Measurements from ENCODE around the gene AGXT2.
"Not testable (repeated sequence)": the region's sequence is repeated elsewhere in the genome, so short reads cannot be mapped to it uniquely, and the experiment has no call there.

AGXT2 gene

DNA sequence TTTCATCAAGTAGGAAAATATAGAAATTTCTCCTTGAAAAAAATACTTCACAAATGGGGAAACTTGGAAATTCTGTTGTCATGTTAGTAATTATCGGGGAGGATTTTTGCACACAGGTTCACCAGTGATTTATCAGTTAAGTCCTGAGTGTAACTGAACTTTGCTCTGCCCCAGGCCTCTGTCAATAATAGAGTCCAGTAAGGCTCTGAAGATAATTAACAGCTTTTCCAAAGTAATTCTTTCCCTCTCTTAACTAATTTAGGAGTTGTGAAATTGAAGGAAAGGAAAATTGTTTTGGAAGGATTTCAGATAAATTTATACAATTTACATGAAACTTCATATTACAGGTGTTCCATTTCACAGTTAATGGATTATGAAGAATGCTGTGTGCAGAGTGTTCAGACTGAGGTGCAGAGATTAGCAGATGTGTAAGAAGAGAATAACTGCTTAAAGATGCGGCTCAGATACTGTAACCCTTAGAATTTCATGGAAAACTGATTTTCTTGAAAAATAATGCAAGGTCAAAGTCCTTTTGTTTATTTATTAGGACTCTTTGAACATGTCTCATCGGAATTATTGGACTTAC is 2.9 kb upstream of the AGXT2 start:
- no peak for FAIRE-seq

DNA sequence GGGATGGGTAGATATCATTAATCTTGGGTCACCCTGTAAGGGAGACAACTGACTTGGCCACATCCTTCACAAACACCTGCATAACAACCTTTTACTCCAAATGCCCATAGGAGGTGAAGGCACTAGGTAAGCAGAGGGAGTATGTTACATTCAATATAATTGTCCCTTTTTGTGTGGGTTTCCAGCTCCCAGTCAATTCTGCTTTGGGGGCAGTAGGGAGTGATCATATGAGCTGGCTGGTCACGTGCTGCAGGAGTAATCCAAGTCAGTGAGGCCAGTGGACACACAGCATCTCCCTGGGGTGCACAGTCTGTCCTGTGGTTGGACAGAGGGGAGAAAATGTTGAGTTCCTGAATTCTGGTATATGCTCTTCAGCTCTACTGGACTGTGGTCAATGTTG is 1.2 kb upstream of the AGXT2 start:
- no peak for FAIRE-seq

DNA sequence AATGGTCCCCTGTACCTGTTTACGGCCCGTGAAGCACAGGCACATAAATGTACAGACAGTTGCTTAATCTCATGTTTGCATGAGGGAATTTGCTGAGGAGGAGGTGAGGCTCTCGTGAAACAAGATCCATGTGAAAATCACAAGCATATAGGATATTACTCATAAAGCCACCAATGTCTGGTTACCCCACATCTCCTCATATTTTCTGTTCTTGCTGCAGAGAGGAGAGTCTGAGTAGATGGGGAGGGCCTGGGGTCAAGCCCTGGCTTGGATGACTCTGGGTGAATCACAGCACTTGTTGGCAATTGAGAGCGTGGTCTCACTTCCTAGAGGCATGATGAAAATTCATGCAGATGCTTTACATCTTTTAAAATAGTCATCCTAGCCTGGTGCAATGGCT is 975 bp downstream of the AGXT2 start:
- FAIRE-seq, result no peak

DNA sequence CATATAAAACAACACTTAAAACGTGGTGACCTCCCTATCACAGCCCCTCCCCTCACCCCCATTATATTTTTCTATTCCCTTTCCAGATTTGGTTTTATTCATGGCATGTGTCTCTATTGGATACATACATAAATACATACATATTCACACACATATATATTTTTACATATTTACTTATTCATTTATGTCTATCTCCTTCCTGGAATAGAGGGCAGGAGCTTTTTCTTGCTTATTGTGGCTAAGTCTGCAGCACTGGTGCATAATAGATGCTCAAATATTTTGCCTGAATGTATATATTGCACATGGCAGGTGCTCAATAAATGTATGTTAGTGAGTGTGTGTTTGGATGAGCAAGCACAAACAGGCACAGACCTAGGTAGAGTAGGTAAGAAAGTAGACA is 2.5 kb downstream of the AGXT2 start:
- no peak for FAIRE-seq

DNA sequence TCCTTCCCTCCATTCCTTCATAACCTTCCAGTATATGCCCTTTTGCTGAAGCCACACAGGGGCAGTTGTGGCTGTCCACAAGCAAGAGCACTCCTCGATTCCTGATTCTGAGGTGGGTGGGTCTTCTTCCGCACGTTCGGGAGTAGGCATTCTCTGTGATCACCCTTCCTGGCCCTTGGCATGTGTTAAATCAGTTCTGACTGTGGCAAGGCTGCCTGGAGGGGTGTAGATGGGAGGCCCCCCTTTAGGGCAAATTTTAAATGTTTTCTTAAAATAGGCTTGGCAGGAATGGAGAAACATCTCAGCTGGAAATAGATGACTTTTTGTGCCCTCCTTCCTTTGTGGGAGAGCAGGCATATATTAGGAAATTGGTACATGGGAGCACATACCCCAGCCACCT is 3.1 kb downstream of the AGXT2 start:
- no peak for FAIRE-seq

DNA sequence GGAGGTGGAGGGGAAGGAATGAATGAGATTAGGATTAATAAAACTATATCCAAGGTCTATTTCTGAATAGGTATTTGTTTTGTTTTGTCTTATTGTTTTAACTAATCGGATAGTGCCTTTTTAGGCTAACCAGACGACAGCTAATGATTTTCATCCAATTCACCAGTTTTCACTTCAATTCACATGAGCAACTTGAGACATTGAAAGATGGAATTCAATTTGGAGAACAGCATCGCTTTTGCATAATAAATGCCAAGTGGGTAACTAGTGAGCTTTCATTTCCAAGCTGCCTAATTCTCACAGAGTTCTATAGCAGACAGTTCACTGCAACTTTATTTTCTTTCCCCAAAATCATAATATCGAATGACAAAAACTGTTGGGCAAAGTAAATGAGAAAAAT is 5.0 kb downstream of the AGXT2 start:
- no peak for FAIRE-seq

DNA sequence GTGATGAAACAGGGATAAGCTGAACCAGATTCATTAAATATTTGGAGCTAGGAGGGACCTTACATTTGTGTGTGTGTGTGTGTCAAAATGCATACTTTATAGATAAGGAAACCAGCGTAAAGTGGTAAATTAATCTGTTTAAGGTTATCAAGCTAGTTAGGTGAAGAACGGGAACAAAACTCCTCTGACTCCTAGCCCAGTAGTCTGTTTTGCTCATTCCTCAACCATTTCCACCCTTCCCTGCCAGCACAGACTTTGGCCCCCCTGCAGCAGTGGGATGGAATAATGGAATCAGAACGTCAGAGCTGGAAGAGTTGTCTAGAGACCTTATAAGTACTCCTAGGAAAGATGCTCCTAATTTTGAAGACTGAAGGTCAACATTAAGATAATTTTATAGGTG is 6.5 kb downstream of the AGXT2 start:
- FAIRE-seq, result no peak

DNA sequence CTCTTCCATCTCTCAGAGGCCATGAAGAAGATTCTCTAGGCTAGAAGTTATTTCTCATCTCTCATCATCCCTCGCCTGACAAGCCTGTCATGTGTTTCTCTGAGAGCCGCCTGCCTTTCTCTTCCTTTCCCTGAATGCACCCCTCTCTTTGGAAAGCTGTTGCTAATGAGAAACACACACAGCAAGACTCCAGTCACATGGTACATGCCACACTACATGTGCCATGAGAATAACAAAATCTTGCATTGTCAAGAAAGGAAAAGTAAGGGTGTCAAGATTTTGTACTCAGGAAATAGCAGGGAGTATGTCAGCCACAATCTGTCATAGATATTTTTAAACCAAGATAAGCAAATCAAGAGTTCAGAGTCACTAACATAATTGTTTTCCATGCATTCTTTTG is 8.9 kb downstream of the AGXT2 start:
- no peak for FAIRE-seq

DNA sequence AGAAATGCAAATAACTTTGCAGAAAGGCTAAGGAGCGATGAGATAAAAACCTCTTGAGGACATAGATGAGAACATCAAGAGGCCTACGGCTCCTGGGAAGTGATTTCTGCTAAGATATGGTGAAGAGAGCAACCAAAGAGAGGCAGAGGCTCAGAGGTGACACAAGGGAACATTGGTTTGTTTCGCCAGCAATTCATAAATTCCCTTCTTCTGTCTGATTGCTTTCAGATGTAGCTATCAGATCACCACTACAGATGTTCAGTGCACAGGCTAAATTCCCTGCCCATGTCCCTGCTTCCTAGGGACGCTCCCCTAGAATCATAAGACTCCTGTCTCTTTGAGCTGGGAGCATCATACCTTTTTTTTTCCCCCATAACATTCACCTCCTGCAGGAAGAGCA is 11.2 kb downstream of the AGXT2 start:
- no peak for FAIRE-seq

DNA sequence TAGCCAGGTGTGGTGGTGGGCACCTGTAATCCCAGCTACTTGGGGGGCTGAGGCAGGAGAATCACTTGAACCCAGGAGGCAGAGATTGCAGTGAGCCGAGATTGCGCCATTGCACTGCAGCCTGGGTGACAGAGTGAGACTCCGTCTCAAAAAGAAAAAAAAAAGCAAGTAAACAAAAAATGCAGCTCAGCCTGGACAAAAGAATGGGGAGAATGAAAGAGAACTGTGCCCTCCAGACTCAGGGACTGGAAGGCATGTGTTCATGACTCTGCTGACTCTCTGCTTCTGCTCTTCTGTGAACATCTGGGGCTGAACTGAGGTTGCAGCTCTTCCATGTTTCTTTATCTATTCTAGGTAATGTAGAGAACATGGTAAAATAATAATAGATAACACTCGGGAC is 11.8 kb downstream of the AGXT2 start:
- not testable (repeated sequence) for FAIRE-seq

DNA sequence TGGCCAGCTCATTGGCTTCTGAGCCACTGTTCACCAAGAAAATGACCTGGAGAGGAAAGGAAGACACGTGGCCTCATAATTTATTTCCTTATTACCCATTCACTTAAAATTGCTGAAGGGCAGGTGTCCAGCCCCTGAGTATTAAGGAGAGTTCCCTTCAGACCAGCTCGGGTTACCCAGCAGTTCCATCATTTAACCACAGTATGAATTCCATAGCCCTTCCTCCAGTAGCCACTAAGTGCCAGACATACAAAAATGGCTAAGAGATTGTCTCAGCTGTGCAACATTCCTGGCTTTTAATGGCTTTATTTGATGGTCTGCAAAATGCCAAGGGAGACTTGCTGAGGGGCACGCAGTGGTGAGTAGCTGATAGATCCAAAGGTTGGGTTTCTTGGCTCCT is 12.5 kb downstream of the AGXT2 start:
- FAIRE-seq, result no peak

DNA sequence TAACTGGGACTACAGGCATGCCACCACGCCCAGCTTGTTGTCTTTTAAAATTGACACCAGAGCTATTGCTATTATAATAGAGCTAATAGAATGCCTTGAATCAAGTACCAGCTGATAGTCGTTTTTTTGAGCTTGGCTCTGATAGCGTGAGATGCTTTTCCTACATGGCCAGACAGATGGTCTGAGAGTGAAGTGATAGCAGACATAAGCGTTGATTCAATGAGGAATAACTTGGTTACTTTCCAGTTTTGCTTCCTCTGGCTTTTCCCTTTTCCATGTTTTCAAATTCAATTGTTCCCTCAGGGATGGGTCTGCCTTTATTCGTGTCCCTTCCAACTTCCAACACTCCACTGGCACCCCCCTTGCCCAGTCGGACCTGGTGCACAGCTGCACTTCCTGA is 15.4 kb downstream of the AGXT2 start:
- no peak for FAIRE-seq

DNA sequence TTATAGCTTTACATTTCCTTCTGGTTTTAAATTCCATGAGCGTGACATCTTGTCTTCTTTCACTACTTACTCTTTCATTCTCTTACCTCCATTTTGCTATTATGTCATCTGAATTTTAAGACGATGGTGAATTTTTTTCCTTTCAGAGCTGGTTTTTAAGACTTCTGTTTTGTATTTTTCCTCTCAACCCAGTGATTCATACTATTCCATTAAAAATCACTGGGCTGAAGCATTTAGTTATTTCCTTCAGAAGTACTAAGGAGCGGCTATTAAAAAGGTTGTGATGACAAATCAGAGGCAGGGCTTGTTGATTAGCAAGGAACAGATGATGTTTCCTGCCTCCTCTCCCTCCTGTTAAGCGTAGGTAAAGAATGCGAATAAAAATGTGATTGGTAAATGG is 16.5 kb downstream of the AGXT2 start:
- FAIRE-seq, result no peak

DNA sequence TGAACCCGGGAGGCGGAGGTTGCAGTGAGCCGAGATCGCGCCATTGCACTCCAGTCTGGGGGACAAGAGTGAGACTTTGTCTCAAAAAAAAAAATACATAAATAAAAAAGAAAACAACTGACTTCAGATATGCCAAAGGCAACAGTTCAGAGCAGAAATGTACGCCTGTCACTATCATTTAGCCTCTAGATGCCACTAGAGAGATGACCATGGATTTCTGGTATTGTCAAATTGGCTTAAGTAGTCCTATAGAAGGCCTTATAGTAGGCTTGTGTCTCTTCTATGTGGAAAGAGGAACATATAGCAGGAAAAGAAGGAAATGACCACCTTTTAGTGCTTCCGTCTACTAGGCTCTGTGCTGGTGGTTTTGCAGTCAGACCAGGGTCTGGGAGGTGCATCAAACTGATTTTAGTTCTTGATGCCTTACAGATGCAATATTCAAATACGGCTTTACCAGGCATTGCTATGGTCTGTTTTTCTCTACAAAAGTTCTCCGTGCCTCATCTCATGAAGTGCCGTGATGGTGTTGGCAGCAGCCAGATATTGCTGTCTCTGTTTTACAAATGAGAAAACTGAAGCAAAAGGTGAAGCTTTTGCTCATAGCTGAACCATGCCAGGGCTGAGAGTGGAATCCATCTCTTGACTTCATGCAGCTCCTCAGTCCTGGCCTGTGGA is 17.2 kb downstream of the AGXT2 start:
- no peak for FAIRE-seq

DNA sequence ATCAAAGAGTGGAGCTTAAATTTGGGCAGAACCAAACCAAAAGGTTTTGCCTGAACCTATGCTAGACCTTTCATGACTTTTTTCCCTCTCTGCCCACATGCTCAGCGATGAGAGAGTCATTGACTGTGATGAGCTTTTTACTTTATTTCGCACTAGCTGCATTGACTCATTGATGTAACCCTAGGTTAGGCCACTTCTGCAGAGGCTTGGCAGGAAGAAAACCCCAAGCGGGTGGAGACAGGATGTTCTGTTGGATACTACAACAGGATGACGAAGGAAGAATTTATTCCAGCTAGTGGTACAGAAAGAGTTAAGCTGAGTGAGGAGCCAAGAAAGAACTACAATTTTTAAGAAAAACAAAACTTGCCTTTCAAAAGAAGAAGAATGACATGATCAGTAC is 18.4 kb downstream of the AGXT2 start:
- FAIRE-seq, result no peak

DNA sequence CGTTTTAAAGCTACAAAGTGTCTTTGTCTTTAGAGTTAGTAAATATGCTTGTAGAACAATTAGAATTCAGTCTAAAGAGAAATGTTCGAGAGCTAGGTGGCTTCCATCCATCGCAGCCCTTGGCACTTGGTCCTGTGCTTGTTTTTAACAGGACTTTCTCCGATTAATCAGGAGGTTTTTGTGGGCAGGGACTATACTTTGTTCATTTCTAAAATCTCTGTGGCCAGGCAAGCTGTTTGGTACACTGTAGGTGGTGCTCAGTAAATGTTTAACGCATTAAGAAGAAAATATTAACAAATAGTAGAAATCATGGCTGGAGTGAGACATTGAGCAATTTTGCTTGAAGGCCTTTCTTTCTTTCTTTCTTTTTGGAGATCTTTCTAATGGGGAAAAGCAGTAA is 20.8 kb downstream of the AGXT2 start:
- no peak for FAIRE-seq

DNA sequence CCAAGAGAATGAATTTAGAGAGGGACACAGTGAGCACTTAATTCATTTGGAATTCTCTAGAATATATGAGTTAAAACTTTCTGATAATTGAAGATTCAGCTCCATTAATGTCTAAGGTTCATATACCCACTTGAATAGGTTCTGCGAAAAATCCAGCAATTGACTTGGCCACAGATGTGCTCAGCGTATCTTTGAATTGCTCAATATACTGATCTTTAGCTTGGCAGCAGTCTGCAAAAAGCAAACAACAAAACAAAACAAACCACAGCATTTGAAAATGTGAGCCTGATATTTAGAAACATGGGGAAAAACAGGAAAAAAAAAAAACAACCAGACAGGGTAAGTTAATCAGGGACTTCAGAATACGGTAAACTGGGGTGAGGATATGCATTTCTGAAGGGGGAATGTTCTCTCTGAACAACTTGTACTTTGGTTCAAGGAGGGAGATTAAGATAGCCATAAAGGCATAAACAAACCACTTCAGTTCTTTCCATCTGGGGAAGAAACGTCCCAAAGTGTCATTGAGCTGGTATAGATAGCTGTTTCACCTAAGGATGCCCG is 21.4 kb downstream of the AGXT2 start:
- no peak for FAIRE-seq

DNA sequence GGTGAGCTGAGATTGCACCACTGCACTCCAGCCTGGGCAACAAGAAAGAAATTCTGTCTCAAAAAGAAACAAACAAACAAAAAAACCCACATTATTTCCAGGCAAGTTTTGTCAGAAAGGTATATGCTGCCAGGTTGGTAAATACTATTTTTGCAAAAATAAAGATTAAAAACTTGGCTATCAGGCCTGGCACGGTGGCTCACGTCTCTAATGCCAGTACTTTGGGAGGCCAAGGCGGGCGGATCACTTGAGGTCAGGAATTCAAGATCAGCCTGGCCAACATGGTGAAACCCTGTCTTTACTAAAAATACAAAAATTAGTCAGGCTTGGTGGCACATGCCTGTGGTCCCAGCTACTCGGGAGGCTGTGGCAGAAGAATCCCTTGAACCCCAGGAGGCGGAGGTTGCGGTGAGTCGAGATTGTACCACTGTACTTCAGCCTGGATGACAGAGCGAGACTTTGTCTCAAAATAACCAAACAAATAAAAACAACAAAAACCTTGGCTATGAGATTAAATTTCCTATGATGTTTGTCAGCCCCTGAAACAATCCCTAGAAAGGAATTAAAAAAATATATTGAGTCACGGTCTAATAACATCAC is 22.7 kb downstream of the AGXT2 start:
- no peak for FAIRE-seq

DNA sequence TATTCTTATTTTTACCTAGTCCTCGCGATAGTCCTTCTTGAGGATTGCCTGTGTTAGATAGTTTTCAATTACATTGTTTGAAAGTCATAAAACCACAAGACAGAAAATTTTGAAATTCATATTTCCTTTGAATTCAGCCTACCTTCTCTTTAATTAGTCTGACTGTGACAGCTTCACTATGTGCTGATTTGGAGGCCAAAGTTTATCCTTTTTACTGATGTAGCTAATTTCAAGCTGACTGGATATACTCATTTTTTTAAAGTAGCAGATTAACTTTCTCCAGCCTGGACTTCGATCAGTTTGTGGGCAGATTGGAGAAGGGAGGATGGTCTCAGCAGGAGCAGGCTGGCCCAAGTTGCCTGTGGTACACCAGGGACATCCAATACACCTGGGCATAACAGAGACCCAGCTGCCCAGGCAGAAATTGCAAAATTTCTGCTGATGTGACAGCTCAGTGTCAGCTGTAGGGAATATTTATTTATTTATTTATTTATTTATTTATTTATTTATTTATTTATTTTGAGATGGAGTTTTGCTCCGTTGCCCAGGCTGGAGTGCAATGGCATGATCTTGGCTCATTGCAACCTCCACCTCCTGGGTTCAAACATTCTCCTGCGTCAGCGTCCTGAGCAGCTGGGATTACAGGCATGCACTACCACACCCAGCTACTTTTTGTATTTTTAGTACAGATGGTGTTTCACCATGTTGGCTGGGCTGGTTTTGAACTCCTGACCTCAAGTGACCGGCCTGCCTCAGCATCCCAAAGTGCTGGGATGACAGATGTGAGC is 24.2 kb downstream of the AGXT2 start:
- no peak for FAIRE-seq

DNA sequence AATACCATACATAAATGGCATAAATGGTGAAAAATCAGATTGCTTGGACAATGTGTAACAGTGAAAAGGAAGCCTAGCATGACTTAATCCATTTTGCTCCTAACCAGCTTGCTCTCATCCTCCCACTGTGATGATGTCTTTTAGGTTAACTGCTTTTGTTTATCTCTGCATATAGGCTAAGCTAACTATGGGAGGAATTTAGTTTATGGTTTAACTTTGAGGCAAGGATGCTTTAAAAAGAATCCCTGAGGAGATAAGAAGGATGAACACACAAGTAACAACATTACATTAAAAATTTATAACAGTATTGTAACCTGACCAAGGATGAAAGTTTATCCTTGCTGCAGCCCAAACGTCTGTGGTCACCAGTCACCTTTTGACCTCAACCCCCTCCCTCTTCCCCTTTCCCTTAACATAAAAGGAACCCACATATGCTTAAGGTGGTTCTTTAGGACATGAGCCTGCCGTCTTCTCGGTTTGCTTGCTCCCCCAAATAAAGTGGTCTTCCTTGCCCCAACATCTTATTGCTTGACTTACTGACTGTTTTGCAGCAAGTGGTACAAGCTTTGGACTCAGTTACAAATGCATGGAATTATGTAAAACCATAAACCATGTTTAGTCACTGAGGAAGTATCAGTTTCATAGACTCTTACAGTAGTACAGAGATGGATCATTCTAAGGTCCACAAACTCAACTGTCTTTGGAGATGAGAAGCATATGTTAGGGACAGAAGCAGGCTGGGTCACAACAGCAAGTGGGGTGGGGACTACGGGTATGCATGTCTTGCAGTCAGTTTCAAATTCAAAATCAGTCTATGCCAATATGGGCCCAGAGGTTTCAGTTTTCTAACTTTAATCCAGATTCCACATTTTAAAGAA is 31.3 kb downstream of the AGXT2 start:
- FAIRE-seq, result no peak

DNA sequence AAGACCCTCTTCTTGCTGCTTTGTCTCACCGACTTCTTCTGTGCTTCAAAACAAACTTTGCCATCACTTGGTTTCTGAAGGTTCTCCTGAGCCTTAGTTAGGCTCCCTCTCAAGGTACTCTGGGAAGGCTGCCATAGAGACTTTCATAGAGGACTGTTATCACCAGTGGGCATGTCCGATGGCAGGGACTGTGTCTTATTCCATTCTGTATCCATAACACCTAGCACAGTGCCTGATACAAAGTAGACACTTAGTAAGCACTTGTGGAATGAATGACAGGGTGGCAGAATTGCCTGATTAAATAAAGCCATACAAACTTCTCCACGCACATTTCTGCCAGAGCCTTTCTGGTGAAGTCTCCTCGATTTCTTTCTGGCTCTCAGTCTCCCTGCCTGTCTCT is 32.7 kb downstream of the AGXT2 start:
- FAIRE-seq, result no peak

DNA sequence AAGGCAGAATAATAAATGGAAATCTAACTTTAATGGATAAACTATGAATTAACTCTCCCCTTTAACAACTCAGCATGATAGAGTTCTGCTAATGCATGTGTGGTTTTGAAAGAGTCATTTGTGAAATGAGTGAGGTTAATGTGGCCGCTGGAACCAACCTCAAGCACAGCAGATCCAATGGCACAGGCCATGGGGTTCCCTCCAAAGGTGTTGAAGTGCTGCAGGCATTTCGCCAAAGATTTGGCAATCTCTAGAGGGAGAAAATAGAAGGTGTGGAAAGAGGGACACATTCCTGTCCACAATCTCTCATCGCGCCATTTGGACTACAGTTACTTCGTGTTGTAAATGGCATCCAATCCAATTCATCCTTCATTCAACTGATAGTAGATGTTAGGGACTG is 35.0 kb downstream of the AGXT2 start:
- FAIRE-seq, result no peak

DNA sequence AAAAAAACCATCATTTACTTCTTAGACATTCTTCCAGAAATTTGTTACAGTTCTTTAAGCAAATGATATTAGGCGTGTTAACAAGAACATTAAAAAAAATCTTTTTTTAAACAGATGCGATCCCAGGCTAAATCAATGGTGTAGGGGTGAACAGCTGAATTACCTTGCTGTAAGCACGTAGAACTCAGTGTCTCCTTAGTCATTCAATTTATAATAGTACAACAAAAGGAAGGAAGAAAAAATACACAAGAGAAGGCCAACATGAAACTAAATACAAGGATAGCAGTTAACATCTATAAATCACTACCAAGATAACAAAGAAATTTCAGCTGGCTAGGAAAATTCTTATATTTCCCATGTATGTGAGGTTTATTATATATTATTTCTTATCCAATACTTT is 35.4 kb downstream of the AGXT2 start:
- FAIRE-seq, result no peak
